PC-3 (cell line): ENCODE measurements around the gene APOL4. TPM values are rescaled to one million over a fixed set of nuclear protein-coding genes. Genes with fewer than 3 reads are reported as not detected.

Experiments used
- ATAC-seq: fragments of 200-7000 bp; cut with Tn5 transposase; 2 replicates; pipeline ENCODE4 v1.9.1; 2020; ENCODE audit warnings: mild to moderate bottlenecking, moderate library complexity
- BruUV-seq: library from RNA; stranded (reverse); fragments of 400-500 nt; replicated peaks from 2 replicates; lab custom pipeline; 2021; lab: Mats Ljungman, UMichigan
- CTCF ChIA-PET: fragments of 300-600 bp; sonication (Branson Sonifier 250); formaldehyde crosslinking; loops from one replicate; lab custom pipeline; 2022; ENCODE audit warnings: antibody characterized with exemption; lab: Charles Lee
- POLR2A ChIA-PET: fragments of 300-600 bp; sonication (Branson Sonifier 250); formaldehyde crosslinking; loops from one replicate; lab custom pipeline; 2022; ENCODE audit warnings: antibody characterized with exemption; ENCODE audit not compliant: unreplicated experiment; lab: Charles Lee
- DNase-seq: peaks from one replicate; pipeline ENCODE4 v3.0.0-alpha.2; 2015
- H2AFZ ChIP-seq: fragments of 300-600 bp; sonication (generic); 2 replicates; pipeline ENCODE4 v1.6.0; 2016; ENCODE audit warnings: antibody characterized with exemption, low read length
- H3F3A ChIP-seq: fragments of 300-600 bp; sonication (generic); one replicate; pipeline ENCODE4 v1.6.0; 2017; ENCODE audit warnings: antibody characterized with exemption, low read length, control low read depth, mild to moderate bottlenecking; ENCODE audit not compliant: unreplicated experiment
- H3K27ac ChIP-seq: fragments of 300-600 bp; sonication (generic); 2 replicates; pipeline ENCODE4 v1.5.1; 2016; ENCODE audit warnings: mild to moderate bottlenecking, low read length
- H3K27me3 ChIP-seq: fragments of 300-600 bp; sonication (generic); 2 replicates; pipeline ENCODE4 v1.6.1; 2016; ENCODE audit warnings: low read length, mixed read lengths
- H3K36me3 ChIP-seq: fragments of 300-600 bp; sonication (generic); 2 replicates; pipeline ENCODE4 v1.6.1; 2016; ENCODE audit warnings: low read depth, mixed run types, low read length, mixed read lengths
- H3K4me1 ChIP-seq: fragments of 300-600 bp; sonication (generic); 2 replicates; pipeline ENCODE4 v1.5.1; 2016; ENCODE audit warnings: low read length; ENCODE audit not compliant: insufficient read depth
- H3K4me2 ChIP-seq: fragments of 300-600 bp; sonication (generic); 2 replicates; pipeline ENCODE4 v1.6.0; 2016; ENCODE audit warnings: low read length
- H3K4me3 ChIP-seq: fragments of 300-600 bp; sonication (generic); 2 replicates; pipeline ENCODE4 v1.5.1; 2016; ENCODE audit warnings: mild to moderate bottlenecking, low read length, mixed read lengths
- H3K79me2 ChIP-seq: fragments of 300-600 bp; sonication (generic); 2 replicates; pipeline ENCODE4 v1.6.1; 2017; ENCODE audit warnings: low read length, mixed read lengths
- H3K9ac ChIP-seq: fragments of 300-600 bp; sonication (generic); 2 replicates; pipeline ENCODE4 v1.6.0; 2016; ENCODE audit warnings: mild to moderate bottlenecking, low read length
- H3K9me2 ChIP-seq: fragments of 300-600 bp; sonication (generic); replicated peaks from 2 replicates; pipeline ENCODE4 v1.6.1; 2016; ENCODE audit warnings: mixed run types, low read length, mixed read lengths
- H3K9me3 ChIP-seq: fragments of 300-600 bp; sonication (generic); 2 replicates; pipeline ENCODE4 v1.6.1; 2016; ENCODE audit warnings: low read length, mixed read lengths
- H4K20me1 ChIP-seq: fragments of 300-600 bp; sonication (generic); 2 replicates; pipeline ENCODE4 v1.6.1; 2016; ENCODE audit warnings: low read length, mixed read lengths
- EZH2 ChIP-seq: fragments of 300-600 bp; sonication (generic); IDR thresholded peaks from one replicate; pipeline ENCODE4 v1.6.1; 2017; ENCODE audit warnings: antibody characterized with exemption, mild to moderate bottlenecking, low read length; ENCODE audit not compliant: unreplicated experiment
- EZH2phosphoT487 ChIP-seq: fragments of 300-600 bp; sonication (generic); IDR thresholded peaks from 2 replicates; pipeline ENCODE4 v1.6.1; 2018; ENCODE audit warnings: mild to moderate bottlenecking, antibody characterized with exemption, low read length, borderline replicate concordance
- intact Hi-C: fragments of 100-400 bp; cut with micrococcal nuclease; formaldehyde crosslinking; loops from 2 replicates; pipeline ENCODE4 v1.9.0; 2023
- total RNA-seq: library from RNA; depleted of rRNA; stranded (reverse); fragments of >200 nt; gene quantifications from 2 replicates; pipeline ENCODE4 v1.2.3, GENCODE V29; 2014
- TF ChIP-seq, protein P1 (sequence below): fragments of 300-600 bp; sonication (generic); conservative IDR thresholded peaks from 2 replicates; pipeline ENCODE4 v1.5.1; 2017; ENCODE audit warnings: antibody characterized with exemption, low read depth, mild to moderate bottlenecking, low read length

APOL4 gene
- total RNA-seq, 1 experiment from 2014 or later, result 0.04 TPM

GRCh38 chr22:36238373-36239149 is 37.0 kb upstream of the APOL4 start:
- Histone ChIP-seq H3K79me2 (peaks cover 24% of the 10 kb centered on the region), H3K27me3 (no peaks in the 10 kb centered on the region), H3K9me3 (no peaks in the 10 kb centered on the region), H3K9me2 (no peaks in the 10 kb centered on the region), H2AFZ (peak overlapping the region; percentile 92), H3K4me1 (peaks cover 18% of the 10 kb centered on the region), H3F3A (no peaks in the 10 kb centered on the region), H3K4me3 (peak overlapping the region; percentile 96), H4K20me1 (no peaks in the 10 kb centered on the region), H3K36me3 (no peaks in the 10 kb centered on the region; the same call in 1 of the 2 replicates), H3K27ac (peak overlapping the region; percentile 59), H3K4me2 (peak overlapping the region; percentile 98), H3K9ac (peak overlapping the region; percentile 80)
- ATAC-seq (peak; percentile 18), DNase-seq (no peak)
- intact Hi-C loops, result loop anchor here (5.0 kb wide), 1 partner anchor 41 kb away; no protein-coding TSS in a partner anchor
- POLR2A ChIA-PET, result no interaction called here
- CTCF ChIA-PET, result interaction anchor here (0.9 kb wide), 1 partner anchor 39 kb away, joined by 3 read pairs; no protein-coding TSS in a partner anchor
- TF ChIP-seq EZH2phosphoT487, result no peak
- TF ChIP-seq EZH2, result no peak
- TF ChIP-seq, protein P1, sequence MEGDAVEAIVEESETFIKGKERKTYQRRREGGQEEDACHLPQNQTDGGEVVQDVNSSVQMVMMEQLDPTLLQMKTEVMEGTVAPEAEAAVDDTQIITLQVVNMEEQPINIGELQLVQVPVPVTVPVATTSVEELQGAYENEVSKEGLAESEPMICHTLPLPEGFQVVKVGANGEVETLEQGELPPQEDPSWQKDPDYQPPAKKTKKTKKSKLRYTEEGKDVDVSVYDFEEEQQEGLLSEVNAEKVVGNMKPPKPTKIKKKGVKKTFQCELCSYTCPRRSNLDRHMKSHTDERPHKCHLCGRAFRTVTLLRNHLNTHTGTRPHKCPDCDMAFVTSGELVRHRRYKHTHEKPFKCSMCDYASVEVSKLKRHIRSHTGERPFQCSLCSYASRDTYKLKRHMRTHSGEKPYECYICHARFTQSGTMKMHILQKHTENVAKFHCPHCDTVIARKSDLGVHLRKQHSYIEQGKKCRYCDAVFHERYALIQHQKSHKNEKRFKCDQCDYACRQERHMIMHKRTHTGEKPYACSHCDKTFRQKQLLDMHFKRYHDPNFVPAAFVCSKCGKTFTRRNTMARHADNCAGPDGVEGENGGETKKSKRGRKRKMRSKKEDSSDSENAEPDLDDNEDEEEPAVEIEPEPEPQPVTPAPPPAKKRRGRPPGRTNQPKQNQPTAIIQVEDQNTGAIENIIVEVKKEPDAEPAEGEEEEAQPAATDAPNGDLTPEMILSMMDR, result no peak
- BruUV-seq, result no TSS peak

DNA sequence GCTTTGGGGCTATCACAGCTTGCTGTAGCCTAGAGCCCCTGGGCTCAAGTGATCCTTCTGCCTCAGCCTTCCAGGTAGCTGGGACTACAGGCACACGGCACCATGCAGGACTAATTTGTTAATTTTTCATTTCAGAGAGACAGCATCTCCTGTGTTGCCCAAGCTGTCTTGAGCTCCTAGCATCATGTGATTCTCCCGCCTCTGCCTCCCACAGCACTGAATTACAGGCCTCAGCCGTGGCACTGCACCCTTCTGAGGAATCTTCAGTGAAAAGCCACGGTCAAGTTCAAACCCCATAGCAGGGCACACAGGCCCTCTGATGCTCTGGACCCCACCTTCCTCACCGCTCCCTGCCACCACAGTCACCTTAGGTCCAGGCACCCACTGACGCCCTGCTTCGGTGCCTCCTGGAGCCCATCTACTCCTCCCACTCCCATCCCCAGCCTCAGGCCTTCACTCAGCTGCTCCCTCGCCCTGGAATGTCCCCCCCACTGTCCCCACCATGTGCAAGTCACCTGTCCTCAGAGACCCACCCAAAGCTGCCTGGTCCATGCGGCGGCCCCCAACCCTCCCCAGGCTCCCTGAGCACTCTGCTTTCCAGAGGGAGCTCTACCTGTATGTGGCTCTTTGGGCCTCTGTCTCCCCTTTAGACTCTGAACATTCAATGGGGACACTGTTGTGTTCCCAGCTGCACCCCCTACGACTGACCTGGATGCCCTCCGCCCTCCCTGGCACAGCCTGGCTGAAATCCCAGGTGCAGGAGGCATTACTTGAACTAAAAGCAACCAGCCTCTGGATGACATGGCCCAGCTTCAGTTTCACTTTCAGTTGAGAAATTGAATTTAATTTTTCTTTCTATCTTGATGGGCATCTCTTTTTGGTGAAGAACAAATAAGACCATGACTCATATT is 36.1 kb upstream of the APOL4 start:
- peak overlapping the region; percentile 98 for H3K4me2 ChIP-seq
- H3K9me2 ChIP-seq, result no peaks in the 10 kb centered on the region
- no peaks in the 10 kb centered on the region for H4K20me1 ChIP-seq
- peaks cover 24% of the 10 kb centered on the region for H3K79me2 ChIP-seq
- BruUV-seq, result no TSS peak
- TF ChIP-seq, protein P1, result no peak
- no peak for TF ChIP-seq EZH2phosphoT487
- TF ChIP-seq EZH2, result no peak
- no peaks in the 10 kb centered on the region; the same call in 1 of the 2 replicates for H3K36me3 ChIP-seq
- H3K27me3 ChIP-seq, result no peaks in the 10 kb centered on the region
- ATAC-seq (no peak), DNase-seq (peak; percentile 39)
- CTCF ChIA-PET, result no interaction called here
- H3K4me3 ChIP-seq, result peak overlapping the region; percentile 96
- no peaks in the 10 kb centered on the region for H3K9me3 ChIP-seq
- intact Hi-C loops, result loop anchor here (5.0 kb wide), 1 partner anchor 40 kb away; no protein-coding TSS in a partner anchor
- POLR2A ChIA-PET, result no interaction called here
- H2AFZ ChIP-seq, result no peak overlapping the region
- H3K9ac ChIP-seq, result no peak overlapping the region
- H3K27ac ChIP-seq, result no peak overlapping the region
- no peaks in the 10 kb centered on the region for H3F3A ChIP-seq
- peaks cover 18% of the 10 kb centered on the region for H3K4me1 ChIP-seq
